KMS-11 (cell line): ENCODE data around the gene ATP10B.

Source experiments
- H2AFZ ChIP-seq: fragments of 200-600 bp; sonication (generic); 2 replicates; pipeline ENCODE4 v1.6.1; 2016; ENCODE audit warnings: antibody characterized with exemption, mixed run types, low read depth
- H3K27ac ChIP-seq: fragments of 200-600 bp; sonication (generic); 2 replicates; pipeline ENCODE4 v1.6.1; 2016; ENCODE audit warnings: mild to moderate bottlenecking, mixed run types
- H3K27me3 ChIP-seq: fragments of 200-600 bp; sonication (generic); 2 replicates; pipeline ENCODE4 v1.6.1; 2017; ENCODE audit warnings: mild to moderate bottlenecking, low read depth, mixed run types, moderate library complexity; ENCODE audit not compliant: insufficient read depth
- H3K36me3 ChIP-seq: fragments of 200-600 bp; sonication (generic); 2 replicates; pipeline ENCODE4 v1.6.1; 2017; ENCODE audit warnings: mild to moderate bottlenecking, mixed run types; ENCODE audit not compliant: insufficient read depth
- H3K4me1 ChIP-seq: fragments of 200-600 bp; sonication (generic); 2 replicates; pipeline ENCODE4 v1.6.1; 2016; ENCODE audit warnings: mild to moderate bottlenecking, low read depth, mixed run types; ENCODE audit not compliant: poor library complexity, severe bottlenecking
- H3K4me2 ChIP-seq: fragments of 200-600 bp; sonication (generic); 2 replicates; pipeline ENCODE4 v1.7.0; 2016; ENCODE audit warnings: mild to moderate bottlenecking, mixed run types
- H3K4me3 ChIP-seq: fragments of 200-600 bp; sonication (generic); IDR thresholded peaks from 2 replicates; pipeline ENCODE4 v1.6.1; 2017; ENCODE audit warnings: low read depth, low read length, mixed read lengths; ENCODE audit not compliant: insufficient read depth
- H3K79me2 ChIP-seq: fragments of 200-600 bp; sonication (generic); 2 replicates; pipeline ENCODE4 v1.6.1; 2016; ENCODE audit warnings: low read depth, mixed run types; ENCODE audit not compliant: insufficient read depth
- H3K9ac ChIP-seq: fragments of 200-600 bp; sonication (generic); 2 replicates; pipeline ENCODE4 v1.6.1; 2016; ENCODE audit warnings: mild to moderate bottlenecking, mixed run types
- H4K20me1 ChIP-seq: fragments of 200-600 bp; sonication (generic); 2 replicates; pipeline ENCODE4 v1.6.1; 2016; ENCODE audit warnings: mild to moderate bottlenecking, mixed run types; ENCODE audit not compliant: insufficient read depth
- CTCF ChIP-seq: fragments of 200-600 bp; sonication (generic); conservative IDR thresholded peaks from 2 replicates; pipeline ENCODE4 v1.6.1; 2017; ENCODE audit warnings: low read depth, mild to moderate bottlenecking, antibody characterized with exemption, low read length, moderate library complexity, mixed read lengths

Gene ATP10B

GRCh38 chr5:160635046-160635445 is 217.0 kb downstream of the ATP10B start:
- no peak for TF ChIP-seq CTCF
- no peaks in the 10 kb centered on the region for H4K20me1 ChIP-seq

GRCh38 chr5:160629003-160629402 is 223.0 kb downstream of the ATP10B start:
- no peak overlapping the region for H2AFZ ChIP-seq
- H3K4me2 ChIP-seq: no peak overlapping the region
- H3K36me3 ChIP-seq: no peaks in the 10 kb centered on the region
- H3K9ac ChIP-seq: no peak overlapping the region
- no peaks in the 10 kb centered on the region for H3K4me1 ChIP-seq
- H3K27me3 ChIP-seq: no peaks in the 10 kb centered on the region
- H4K20me1 ChIP-seq: no peaks in the 10 kb centered on the region
- H3K27ac ChIP-seq: no peak overlapping the region
- H3K79me2 ChIP-seq: no peaks in the 10 kb centered on the region
- H3K4me3 ChIP-seq: no peak overlapping the region
- TF ChIP-seq CTCF: no peak

More at GRCh38 chr5:160635046-160635445, 217.0 kb downstream of the ATP10B start:
- no peaks in the 10 kb centered on the region for H3K4me1 ChIP-seq
- H3K4me2 ChIP-seq: no peak overlapping the region
- no peaks in the 10 kb centered on the region for H3K79me2 ChIP-seq
- no peaks in the 10 kb centered on the region for H3K27me3 ChIP-seq
- no peak overlapping the region for H3K4me3 ChIP-seq
- no peak overlapping the region for H3K27ac ChIP-seq
- no peak overlapping the region for H2AFZ ChIP-seq
- H3K9ac ChIP-seq: no peak overlapping the region
- H3K36me3 ChIP-seq: no peaks in the 10 kb centered on the region

GRCh38 chr5:160628619-160628968 is 223.4 kb downstream of the ATP10B start:
- no peaks in the 10 kb centered on the region for H3K36me3 ChIP-seq
- no peak overlapping the region for H2AFZ ChIP-seq
- H3K4me3 ChIP-seq: no peak overlapping the region
- no peaks in the 10 kb centered on the region for H3K79me2 ChIP-seq
- no peaks in the 10 kb centered on the region for H3K27me3 ChIP-seq
- no peak overlapping the region for H3K27ac ChIP-seq
- no peaks in the 10 kb centered on the region for H3K4me1 ChIP-seq
- H3K4me2 ChIP-seq: no peak overlapping the region
- TF ChIP-seq CTCF: no peak
- no peak overlapping the region for H3K9ac ChIP-seq
- H4K20me1 ChIP-seq: no peaks in the 10 kb centered on the region

GRCh38 chr5:160627921-160628618 is 223.9 kb downstream of the ATP10B start:
- Histone ChIP-seq H3K4me2 (no peak overlapping the region), H3K79me2 (no peaks in the 10 kb centered on the region), H3K9ac (no peak overlapping the region), H3K27me3 (no peaks in the 10 kb centered on the region), H3K27ac (no peak overlapping the region), H2AFZ (no peak overlapping the region), H3K4me1 (no peaks in the 10 kb centered on the region), H4K20me1 (no peaks in the 10 kb centered on the region), H3K36me3 (no peaks in the 10 kb centered on the region), H3K4me3 (no peak overlapping the region)
- TF ChIP-seq CTCF: no peak
